ENCODE measurements around the gene LVRN.

DNA sequence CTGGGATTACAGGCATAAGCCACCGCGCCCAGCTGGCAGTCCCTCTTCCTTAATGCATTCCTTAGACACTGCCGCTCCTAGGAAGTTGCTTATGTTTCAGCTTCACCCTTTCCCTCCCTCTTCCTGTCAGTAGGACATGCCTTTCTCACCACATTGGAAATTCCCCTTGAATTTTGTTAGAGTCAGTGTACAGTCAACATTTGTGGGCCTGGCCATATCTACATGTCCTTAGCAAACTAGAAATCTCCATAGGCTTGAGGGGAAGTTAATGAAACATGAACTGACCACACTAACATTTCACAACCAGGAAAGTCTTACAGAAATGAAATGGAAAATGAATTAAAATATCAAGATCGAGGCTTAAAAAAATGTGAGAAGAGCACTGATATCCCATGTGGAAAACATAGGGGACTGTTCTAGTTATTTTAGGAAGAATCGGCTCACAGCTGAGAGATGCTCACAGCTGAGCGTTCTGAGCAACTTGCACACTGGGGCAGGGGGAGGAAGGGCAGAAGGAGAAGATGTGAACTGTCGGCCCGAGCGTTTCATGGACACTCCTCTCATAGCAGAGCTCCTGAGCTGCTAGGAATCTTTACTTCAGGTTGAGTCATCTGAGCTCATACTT, 21.1 kb upstream of the LVRN start:
- TF ChIP-seq, protein P1, sequence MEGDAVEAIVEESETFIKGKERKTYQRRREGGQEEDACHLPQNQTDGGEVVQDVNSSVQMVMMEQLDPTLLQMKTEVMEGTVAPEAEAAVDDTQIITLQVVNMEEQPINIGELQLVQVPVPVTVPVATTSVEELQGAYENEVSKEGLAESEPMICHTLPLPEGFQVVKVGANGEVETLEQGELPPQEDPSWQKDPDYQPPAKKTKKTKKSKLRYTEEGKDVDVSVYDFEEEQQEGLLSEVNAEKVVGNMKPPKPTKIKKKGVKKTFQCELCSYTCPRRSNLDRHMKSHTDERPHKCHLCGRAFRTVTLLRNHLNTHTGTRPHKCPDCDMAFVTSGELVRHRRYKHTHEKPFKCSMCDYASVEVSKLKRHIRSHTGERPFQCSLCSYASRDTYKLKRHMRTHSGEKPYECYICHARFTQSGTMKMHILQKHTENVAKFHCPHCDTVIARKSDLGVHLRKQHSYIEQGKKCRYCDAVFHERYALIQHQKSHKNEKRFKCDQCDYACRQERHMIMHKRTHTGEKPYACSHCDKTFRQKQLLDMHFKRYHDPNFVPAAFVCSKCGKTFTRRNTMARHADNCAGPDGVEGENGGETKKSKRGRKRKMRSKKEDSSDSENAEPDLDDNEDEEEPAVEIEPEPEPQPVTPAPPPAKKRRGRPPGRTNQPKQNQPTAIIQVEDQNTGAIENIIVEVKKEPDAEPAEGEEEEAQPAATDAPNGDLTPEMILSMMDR (conservative IDR thresholded peaks at IDR 0.05; ENCODE audit: low read depth in 2 of 2), result no peak
- no peak for TF ChIP-seq POLR2AphosphoS5 (IDR thresholded peaks at IDR 0.05; ENCODE audit: low read depth)
- no peak for TF ChIP-seq CREB1 (CRISPR knock-in tag; IDR thresholded peaks at IDR 0.05; ENCODE audit: low read depth)
- TF ChIP-seq EZH2 (IDR thresholded peaks at IDR 0.05; ENCODE audit: low read depth, unreplicated experiment), result no peak
- TF ChIP-seq, protein P2, sequence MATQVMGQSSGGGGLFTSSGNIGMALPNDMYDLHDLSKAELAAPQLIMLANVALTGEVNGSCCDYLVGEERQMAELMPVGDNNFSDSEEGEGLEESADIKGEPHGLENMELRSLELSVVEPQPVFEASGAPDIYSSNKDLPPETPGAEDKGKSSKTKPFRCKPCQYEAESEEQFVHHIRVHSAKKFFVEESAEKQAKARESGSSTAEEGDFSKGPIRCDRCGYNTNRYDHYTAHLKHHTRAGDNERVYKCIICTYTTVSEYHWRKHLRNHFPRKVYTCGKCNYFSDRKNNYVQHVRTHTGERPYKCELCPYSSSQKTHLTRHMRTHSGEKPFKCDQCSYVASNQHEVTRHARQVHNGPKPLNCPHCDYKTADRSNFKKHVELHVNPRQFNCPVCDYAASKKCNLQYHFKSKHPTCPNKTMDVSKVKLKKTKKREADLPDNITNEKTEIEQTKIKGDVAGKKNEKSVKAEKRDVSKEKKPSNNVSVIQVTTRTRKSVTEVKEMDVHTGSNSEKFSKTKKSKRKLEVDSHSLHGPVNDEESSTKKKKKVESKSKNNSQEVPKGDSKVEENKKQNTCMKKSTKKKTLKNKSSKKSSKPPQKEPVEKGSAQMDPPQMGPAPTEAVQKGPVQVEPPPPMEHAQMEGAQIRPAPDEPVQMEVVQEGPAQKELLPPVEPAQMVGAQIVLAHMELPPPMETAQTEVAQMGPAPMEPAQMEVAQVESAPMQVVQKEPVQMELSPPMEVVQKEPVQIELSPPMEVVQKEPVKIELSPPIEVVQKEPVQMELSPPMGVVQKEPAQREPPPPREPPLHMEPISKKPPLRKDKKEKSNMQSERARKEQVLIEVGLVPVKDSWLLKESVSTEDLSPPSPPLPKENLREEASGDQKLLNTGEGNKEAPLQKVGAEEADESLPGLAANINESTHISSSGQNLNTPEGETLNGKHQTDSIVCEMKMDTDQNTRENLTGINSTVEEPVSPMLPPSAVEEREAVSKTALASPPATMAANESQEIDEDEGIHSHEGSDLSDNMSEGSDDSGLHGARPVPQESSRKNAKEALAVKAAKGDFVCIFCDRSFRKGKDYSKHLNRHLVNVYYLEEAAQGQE (IDR thresholded peaks at IDR 0.05; ENCODE audit: unreplicated experiment), result no peak
- no peak for TF ChIP-seq EZH2phosphoT487 (IDR thresholded peaks at IDR 0.05; ENCODE audit: unreplicated experiment)
